BJ (cell line): ENCODE measurements around the gene DDX24. TPM values are rescaled to one million over a fixed set of nuclear protein-coding genes. Genes with fewer than 3 reads are reported as not detected.

Experiments used
- CTCF ChIA-PET: fragments of 350-600 bp; formaldehyde crosslinking; extraction: SDS; loops from one replicate; lab custom pipeline; 2021; ENCODE audit warnings: antibody characterized with exemption, inconsistent platforms; lab: Yijun Ruan, JAX
- POLR2A ChIA-PET: fragments of 300-600 bp; sonication (Branson Sonifier 250); formaldehyde crosslinking; extraction: SDS; loops from one replicate; lab custom pipeline; 2021; ENCODE audit warnings: antibody characterized with exemption; lab: Charles Lee
- DNase-seq: peaks from one replicate; pipeline ENCODE4 v3.0.0-alpha.2; 2011; ENCODE audit warnings: low read depth
- H3K27me3 ChIP-seq: 2 replicates; pipeline ENCODE4 v1.6.0; 2011; ENCODE audit warnings: low read length; ENCODE audit not compliant: control insufficient read depth, insufficient read depth
- H3K36me3 ChIP-seq: 2 replicates; pipeline ENCODE4 v1.5.1; 2011; ENCODE audit warnings: low read length; ENCODE audit not compliant: control insufficient read depth, insufficient read depth
- H3K4me3 ChIP-seq: 2 replicates; pipeline ENCODE4 v1.5.1; 2011; ENCODE audit warnings: low read depth, mild to moderate bottlenecking, control low read depth, low read length
- polyA plus RNA-seq: library from polyadenylated mRNA; depleted of rRNA; stranded (reverse); fragments of >200 nt; gene quantifications from 2 replicates; pipeline ENCODE4 v1.2.3, GENCODE V29; 2011
- TF ChIP-seq, protein P1 (sequence below): IDR thresholded peaks from 2 replicates; pipeline ENCODE4 v1.5.1; 2011; ENCODE audit warnings: low read depth, mild to moderate bottlenecking, control low read depth, inconsistent platforms, low read length, moderate library complexity; ENCODE audit not compliant: insufficient read depth

The DDX24 gene
- polyA plus RNA-seq, 1 experiment: 147 TPM

- ChIA-PET CTCF (interaction anchor here (1.4 to 6.1 kb wide), 3 partner anchors 18 to 82 kb away, joined by 3 to 50 read pairs (median 4); no protein-coding TSS in a partner anchor), POLR2A (no interaction called here)
- DNase-seq: no peak
- no peaks in the 10 kb centered on the region for H3K27me3 ChIP-seq
- TF ChIP-seq, protein P1, sequence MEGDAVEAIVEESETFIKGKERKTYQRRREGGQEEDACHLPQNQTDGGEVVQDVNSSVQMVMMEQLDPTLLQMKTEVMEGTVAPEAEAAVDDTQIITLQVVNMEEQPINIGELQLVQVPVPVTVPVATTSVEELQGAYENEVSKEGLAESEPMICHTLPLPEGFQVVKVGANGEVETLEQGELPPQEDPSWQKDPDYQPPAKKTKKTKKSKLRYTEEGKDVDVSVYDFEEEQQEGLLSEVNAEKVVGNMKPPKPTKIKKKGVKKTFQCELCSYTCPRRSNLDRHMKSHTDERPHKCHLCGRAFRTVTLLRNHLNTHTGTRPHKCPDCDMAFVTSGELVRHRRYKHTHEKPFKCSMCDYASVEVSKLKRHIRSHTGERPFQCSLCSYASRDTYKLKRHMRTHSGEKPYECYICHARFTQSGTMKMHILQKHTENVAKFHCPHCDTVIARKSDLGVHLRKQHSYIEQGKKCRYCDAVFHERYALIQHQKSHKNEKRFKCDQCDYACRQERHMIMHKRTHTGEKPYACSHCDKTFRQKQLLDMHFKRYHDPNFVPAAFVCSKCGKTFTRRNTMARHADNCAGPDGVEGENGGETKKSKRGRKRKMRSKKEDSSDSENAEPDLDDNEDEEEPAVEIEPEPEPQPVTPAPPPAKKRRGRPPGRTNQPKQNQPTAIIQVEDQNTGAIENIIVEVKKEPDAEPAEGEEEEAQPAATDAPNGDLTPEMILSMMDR: no peak
- no peak overlapping the region for H3K4me3 ChIP-seq
- H3K36me3 ChIP-seq: peaks cover 35% of the 10 kb centered on the region
These were observed 26.1 kb downstream of the DDX24 start for GRCh38 chr14:94054936-94055335.

- Histone ChIP-seq H3K4me3 (no peak overlapping the region), H3K36me3 (peaks cover 35% of the 10 kb centered on the region), H3K27me3 (no peaks in the 10 kb centered on the region)
- TF ChIP-seq, protein P1: no peak
- ChIA-PET CTCF (interaction anchor here (1.2 to 6.1 kb wide), 4 partner anchors 12 to 83 kb away, joined by 3 to 50 read pairs (median 4); no protein-coding TSS in a partner anchor), POLR2A (no interaction called here)
- DNase-seq: no peak
These were observed 26.6 kb downstream of the DDX24 start for GRCh38 chr14:94054401-94054800.

DNA sequence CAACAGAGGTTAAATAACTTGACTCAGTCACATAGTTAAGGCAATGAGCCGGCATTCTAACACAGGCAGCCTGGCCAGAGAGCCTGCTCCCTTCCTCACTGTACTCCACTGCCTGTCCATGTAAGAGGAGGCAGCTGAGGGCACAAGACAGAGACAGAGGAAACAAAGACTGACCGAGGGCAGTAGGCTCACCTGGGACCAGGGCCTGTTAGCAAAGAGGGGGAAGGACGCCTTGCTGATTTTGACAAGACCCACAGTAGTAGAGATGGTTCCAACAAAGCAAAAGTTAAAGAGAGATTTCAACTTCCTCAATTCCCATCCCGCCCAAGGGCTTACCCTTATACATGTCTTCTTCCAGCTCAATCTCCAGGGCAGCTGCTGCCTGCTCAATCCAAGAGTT, 28.3 kb downstream of the DDX24 start:
- H3K27me3 ChIP-seq: no peaks in the 10 kb centered on the region
- H3K36me3 ChIP-seq: peaks cover 47% of the 10 kb centered on the region
- ChIA-PET POLR2A (no interaction called here), CTCF (interaction anchor here (3.3 to 8.5 kb wide), 3 partner anchors 17 to 85 kb away, joined by 16 to 51 read pairs (median 50); partner anchors contain the start of gene IFI27L2)
- no peak for DNase-seq
- no peak overlapping the region for H3K4me3 ChIP-seq
- TF ChIP-seq, protein P1: no peak

DNA sequence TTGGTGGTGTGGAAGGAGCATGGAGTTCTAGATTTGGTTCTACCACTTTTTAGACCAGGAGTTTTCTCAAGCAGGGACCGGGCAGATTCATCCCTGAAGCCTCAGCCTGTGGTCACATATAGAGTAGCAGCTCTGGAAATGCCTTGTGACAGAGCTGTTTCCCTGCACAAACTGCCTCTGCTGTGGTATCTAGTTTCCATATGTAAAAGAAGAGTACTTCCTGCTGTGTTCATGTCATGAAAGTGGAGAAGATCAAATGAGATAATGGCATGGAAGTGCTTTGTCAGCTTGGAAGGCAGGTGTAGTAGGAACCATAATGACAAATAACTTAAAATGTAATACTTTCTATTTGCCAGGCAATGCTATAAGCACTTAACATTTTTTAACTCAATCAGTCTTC, 28.8 kb downstream of the DDX24 start:
- CTCF ChIA-PET: interaction anchor here (3.3 to 8.5 kb wide), 3 partner anchors 17 to 85 kb away, joined by 16 to 51 read pairs (median 50); partner anchors contain the start of gene IFI27L2
- TF ChIP-seq, protein P1: no peak

GRCh38 chr14:94051779-94052178, 29.2 kb downstream of the DDX24 start:
- TF ChIP-seq, protein P1: no peak
- CTCF ChIA-PET: interaction anchor here (0.7 to 8.5 kb wide), 6 partner anchors 11 to 90 kb away, joined by 3 to 51 read pairs (median 10); partner anchors contain the start of gene IFI27L2

More for the DNA sequence above, 28.8 kb downstream of the DDX24 start:
- H3K4me3 ChIP-seq: no peak overlapping the region
- no peaks in the 10 kb centered on the region for H3K27me3 ChIP-seq
- POLR2A ChIA-PET: no interaction called here
- H3K36me3 ChIP-seq: peaks cover 50% of the 10 kb centered on the region
- no peak for DNase-seq

More at GRCh38 chr14:94051779-94052178, 29.2 kb downstream of the DDX24 start:
- POLR2A ChIA-PET: no interaction called here
- DNase-seq: no peak
- no peak overlapping the region for H3K4me3 ChIP-seq
- H3K27me3 ChIP-seq: no peaks in the 10 kb centered on the region
- peaks cover 53% of the 10 kb centered on the region for H3K36me3 ChIP-seq
